Mammary epithelial cell (primary cell): ENCODE data around the gene TJP1.

Source experiments
- EZH2 ChIP-seq: IDR thresholded peaks from 2 replicates; pipeline ENCODE4 v1.6.1; 2012; ENCODE audit warnings: low read length, inconsistent platforms, borderline replicate concordance
- TF ChIP-seq, protein P1 (sequence below), 2 donors: IDR thresholded peaks in 1 of 2; conservative IDR thresholded peaks in 1 of 2; 2 replicates each; pipeline ENCODE4 v1.5.1; 2011 to 2012; ENCODE audit warnings: inconsistent platforms in 2 of 2, low read length in 2 of 2, mild to moderate bottlenecking in 2 of 2, control low read depth in 1 of 2, low read depth in 1 of 2; ENCODE audit not compliant: insufficient read depth in 1 of 2; ENCODE audit errors: extremely low read depth in 1 of 2

DNA sequence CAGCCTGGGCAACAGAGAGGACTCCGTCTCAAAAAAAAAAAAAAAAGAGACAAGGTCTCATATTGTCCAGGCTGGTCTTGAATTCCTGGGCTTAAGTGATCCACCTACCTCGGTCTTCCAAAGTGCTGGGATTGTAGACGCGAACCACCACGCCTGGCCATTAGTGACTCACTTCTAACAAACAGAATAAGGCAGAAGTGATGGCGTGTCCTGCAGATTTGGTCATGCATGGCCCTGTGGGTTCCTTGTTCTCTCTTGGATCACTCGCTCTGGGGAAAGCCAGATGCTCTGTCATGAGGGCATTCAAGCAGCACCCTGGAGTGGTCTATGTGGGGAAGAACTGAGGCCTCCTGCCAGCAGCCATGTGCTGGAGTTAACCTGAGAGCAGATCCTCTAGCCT lies 27.4 kb upstream of the TJP1 start:
- TF ChIP-seq, protein P1, sequence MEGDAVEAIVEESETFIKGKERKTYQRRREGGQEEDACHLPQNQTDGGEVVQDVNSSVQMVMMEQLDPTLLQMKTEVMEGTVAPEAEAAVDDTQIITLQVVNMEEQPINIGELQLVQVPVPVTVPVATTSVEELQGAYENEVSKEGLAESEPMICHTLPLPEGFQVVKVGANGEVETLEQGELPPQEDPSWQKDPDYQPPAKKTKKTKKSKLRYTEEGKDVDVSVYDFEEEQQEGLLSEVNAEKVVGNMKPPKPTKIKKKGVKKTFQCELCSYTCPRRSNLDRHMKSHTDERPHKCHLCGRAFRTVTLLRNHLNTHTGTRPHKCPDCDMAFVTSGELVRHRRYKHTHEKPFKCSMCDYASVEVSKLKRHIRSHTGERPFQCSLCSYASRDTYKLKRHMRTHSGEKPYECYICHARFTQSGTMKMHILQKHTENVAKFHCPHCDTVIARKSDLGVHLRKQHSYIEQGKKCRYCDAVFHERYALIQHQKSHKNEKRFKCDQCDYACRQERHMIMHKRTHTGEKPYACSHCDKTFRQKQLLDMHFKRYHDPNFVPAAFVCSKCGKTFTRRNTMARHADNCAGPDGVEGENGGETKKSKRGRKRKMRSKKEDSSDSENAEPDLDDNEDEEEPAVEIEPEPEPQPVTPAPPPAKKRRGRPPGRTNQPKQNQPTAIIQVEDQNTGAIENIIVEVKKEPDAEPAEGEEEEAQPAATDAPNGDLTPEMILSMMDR (conservative IDR thresholded peaks at IDR 0.05 in 1 of 2, IDR thresholded peaks at IDR 0.05 in 1 of 2; ENCODE audit: extremely low read depth in 1 of 2, insufficient read depth in 1 of 2, low read depth in 1 of 2, low read length in 2 of 2): no peak
- no peak for TF ChIP-seq EZH2
